ENCODE data around the gene ZNF362. TPM values are rescaled to one million over a fixed set of nuclear protein-coding genes. Genes with fewer than 3 reads are reported as not detected.
A peak's percentile ranks its signal among the peaks of the same experiment; 100 is the strongest.

ZNF362 gene
- total and polyA plus RNA-seq, 2 of the 13 experiments (the other 11 are each of a cell fraction or from before 2014, with no cell fraction given) = 8.3 to 14.2 TPM

DNA sequence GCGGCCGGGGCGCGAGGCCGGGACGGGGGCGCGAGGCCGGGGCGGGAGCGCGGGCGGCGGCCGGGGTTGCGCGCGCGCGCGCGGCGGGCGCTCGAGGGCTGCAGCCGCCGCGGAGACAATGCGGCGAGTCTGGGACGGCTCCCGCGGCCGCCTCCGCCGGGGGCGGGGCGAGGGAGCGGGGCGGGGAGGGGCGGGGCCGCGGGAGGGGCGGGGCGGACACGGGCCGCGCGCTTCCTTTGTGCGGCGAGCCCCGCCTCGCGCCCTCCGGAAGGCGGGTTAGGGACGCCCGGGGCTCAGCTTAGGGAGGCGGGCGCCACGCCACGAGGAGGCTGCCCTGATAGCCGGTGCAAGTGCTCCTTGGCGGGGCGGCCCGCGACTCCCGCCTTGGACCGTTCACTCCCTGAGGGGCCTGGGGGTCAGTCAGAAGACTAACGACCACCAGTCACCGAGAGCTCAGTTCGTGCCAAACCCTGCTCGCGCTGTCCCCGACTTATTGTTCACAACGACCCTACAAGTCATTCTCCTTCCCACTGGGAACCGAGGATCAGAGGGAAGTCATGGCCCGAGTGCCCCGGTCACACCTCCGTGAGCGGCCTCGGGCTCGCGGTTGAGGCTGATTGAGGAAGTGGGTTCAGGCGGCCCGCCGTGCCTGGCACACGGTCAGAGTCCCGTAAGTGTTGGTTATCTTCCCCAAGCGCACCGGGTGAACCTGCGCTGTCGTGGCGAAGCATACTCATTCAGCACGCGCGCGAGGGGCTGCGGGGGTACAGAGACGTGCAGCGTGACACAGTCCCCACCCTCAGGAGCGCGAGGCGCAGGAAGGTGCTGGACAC is 93.7 kb downstream of the ZNF362 start (continued):
- TF ChIP-seq, protein P1, sequence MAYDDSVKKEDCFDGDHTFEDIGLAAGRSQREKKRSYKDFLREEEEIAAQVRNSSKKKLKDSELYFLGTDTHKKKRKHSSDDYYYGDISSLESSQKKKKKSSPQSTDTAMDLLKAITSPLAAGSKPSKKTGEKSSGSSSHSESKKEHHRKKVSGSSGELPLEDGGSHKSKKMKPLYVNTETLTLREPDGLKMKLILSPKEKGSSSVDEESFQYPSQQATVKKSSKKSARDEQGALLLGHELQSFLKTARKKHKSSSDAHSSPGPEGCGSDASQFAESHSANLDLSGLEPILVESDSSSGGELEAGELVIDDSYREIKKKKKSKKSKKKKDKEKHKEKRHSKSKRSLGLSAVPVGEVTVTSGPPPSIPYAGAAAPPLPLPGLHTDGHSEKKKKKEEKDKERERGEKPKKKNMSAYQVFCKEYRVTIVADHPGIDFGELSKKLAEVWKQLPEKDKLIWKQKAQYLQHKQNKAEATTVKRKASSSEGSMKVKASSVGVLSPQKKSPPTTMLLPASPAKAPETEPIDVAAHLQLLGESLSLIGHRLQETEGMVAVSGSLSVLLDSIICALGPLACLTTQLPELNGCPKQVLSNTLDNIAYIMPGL (CRISPR knock-in tag; IDR thresholded peaks at IDR 0.05; ENCODE audit: borderline replicate concordance in 1 of 2, low read depth in 1 of 2) = peak in 1 of 2 experiments; percentile 57; a peak in 1 of 4 replicates
- TF ChIP-seq, protein P2, sequence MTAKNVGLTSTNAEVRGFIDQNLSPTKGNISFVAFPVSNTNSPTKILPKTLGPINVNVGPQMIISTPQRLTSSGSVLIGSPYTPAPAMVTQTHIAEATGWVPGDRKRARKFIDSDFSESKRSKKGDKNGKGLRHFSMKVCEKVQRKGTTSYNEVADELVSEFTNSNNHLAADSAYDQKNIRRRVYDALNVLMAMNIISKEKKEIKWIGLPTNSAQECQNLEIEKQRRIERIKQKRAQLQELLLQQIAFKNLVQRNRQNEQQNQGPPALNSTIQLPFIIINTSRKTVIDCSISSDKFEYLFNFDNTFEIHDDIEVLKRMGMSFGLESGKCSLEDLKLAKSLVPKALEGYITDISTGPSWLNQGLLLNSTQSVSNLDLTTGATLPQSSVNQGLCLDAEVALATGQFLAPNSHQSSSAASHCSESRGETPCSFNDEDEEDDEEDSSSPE (CRISPR knock-in tag; IDR thresholded peaks at IDR 0.05) = peak; percentile 75
- TF ChIP-seq, protein P3, sequence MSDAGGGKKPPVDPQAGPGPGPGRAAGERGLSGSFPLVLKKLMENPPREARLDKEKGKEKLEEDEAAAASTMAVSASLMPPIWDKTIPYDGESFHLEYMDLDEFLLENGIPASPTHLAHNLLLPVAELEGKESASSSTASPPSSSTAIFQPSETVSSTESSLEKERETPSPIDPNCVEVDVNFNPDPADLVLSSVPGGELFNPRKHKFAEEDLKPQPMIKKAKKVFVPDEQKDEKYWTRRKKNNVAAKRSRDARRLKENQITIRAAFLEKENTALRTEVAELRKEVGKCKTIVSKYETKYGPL (CRISPR knock-in tag; IDR thresholded peaks at IDR 0.05) = peak; percentile 40; the same call in 1 of the 2 replicates
- TF ChIP-seq, protein P4, sequence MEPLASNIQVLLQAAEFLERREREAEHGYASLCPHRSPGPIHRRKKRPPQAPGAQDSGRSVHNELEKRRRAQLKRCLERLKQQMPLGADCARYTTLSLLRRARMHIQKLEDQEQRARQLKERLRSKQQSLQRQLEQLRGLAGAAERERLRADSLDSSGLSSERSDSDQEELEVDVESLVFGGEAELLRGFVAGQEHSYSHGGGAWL (CRISPR knock-in tag; IDR thresholded peaks at IDR 0.05) = peak; percentile 77; the same call in 1 of the 2 replicates
- TF ChIP-seq, protein P5, sequence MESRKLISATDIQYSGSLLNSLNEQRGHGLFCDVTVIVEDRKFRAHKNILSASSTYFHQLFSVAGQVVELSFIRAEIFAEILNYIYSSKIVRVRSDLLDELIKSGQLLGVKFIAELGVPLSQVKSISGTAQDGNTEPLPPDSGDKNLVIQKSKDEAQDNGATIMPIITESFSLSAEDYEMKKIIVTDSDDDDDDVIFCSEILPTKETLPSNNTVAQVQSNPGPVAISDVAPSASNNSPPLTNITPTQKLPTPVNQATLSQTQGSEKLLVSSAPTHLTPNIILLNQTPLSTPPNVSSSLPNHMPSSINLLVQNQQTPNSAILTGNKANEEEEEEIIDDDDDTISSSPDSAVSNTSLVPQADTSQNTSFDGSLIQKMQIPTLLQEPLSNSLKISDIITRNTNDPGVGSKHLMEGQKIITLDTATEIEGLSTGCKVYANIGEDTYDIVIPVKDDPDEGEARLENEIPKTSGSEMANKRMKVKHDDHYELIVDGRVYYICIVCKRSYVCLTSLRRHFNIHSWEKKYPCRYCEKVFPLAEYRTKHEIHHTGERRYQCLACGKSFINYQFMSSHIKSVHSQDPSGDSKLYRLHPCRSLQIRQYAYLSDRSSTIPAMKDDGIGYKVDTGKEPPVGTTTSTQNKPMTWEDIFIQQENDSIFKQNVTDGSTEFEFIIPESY (CRISPR knock-in tag; IDR thresholded peaks at IDR 0.05) = no peak
- TF ChIP-seq STAG1 (CRISPR knock-in tag; IDR thresholded peaks at IDR 0.05) (no peak), ZBTB1 (CRISPR knock-in tag; IDR thresholded peaks at IDR 0.05; ENCODE audit: borderline replicate concordance) (no peak; the same call in 1 of the 2 replicates), ZIK1 (CRISPR knock-in tag; IDR thresholded peaks at IDR 0.05; ENCODE audit: borderline replicate concordance, low read depth) (no peak), ZNF558 (CRISPR knock-in tag; IDR thresholded peaks at IDR 0.05; ENCODE audit: borderline replicate concordance) (peak; percentile 77; the same call in 1 of the 2 replicates), TGIF2 (CRISPR knock-in tag; IDR thresholded peaks at IDR 0.05) (no peak), ZC3H13 (CRISPR knock-in tag; IDR thresholded peaks at IDR 0.05) (peak; percentile 86; the same call in 1 of the 2 replicates), HNF4A (CRISPR knock-in tag; IDR thresholded peaks at IDR 0.05) (0 out of 2 replicates have a peak, but pooled peaks have one; percentile 9), ZNF788 (CRISPR knock-in tag; IDR thresholded peaks at IDR 0.05; ENCODE audit: borderline replicate concordance) (peak; percentile 65; the same call in 1 of the 2 replicates), DPF2 (CRISPR knock-in tag; IDR thresholded peaks at IDR 0.05; ENCODE audit: borderline replicate concordance, low read depth) (no peak), MIER3 (CRISPR knock-in tag; IDR thresholded peaks at IDR 0.05; ENCODE audit: borderline replicate concordance) (peak; percentile 31; the same call in 1 of the 2 replicates)
- TF ChIP-seq, protein P6, sequence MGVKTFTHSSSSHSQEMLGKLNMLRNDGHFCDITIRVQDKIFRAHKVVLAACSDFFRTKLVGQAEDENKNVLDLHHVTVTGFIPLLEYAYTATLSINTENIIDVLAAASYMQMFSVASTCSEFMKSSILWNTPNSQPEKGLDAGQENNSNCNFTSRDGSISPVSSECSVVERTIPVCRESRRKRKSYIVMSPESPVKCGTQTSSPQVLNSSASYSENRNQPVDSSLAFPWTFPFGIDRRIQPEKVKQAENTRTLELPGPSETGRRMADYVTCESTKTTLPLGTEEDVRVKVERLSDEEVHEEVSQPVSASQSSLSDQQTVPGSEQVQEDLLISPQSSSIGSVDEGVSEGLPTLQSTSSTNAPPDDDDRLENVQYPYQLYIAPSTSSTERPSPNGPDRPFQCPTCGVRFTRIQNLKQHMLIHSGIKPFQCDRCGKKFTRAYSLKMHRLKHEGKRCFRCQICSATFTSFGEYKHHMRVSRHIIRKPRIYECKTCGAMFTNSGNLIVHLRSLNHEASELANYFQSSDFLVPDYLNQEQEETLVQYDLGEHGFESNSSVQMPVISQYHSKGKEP (CRISPR knock-in tag; IDR thresholded peaks at IDR 0.05) = 0 out of 2 replicates have a peak, but pooled peaks have one; percentile 30
- TF ChIP-seq, protein P7, sequence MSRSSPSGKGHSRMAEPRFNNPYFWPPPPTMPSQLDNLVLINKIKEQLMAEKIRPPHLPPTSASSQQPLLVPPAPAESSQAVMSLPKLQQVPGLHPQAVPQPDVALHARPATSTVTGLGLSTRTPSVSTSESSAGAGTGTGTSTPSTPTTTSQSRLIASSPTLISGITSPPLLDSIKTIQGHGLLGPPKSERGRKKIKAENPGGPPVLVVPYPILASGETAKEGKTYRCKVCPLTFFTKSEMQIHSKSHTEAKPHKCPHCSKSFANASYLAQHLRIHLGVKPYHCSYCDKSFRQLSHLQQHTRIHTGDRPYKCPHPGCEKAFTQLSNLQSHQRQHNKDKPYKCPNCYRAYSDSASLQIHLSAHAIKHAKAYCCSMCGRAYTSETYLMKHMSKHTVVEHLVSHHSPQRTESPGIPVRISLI (CRISPR knock-in tag; IDR thresholded peaks at IDR 0.05; ENCODE audit: borderline replicate concordance) = no peak

Measured in HepG2 (cell line).